HEK293 (cell line): ENCODE measurements around the gene SBNO2.

Experiments used
- CTCF ChIA-PET: fragments of 350-600 bp; formaldehyde crosslinking; extraction: SDS; loops from one replicate; lab custom pipeline; 2021; ENCODE audit warnings: antibody characterized with exemption; lab: Yijun Ruan, JAX
- POLR2A ChIA-PET: fragments of 300-600 bp; formaldehyde crosslinking; extraction: SDS; loops from one replicate; lab custom pipeline; 2020; ENCODE audit warnings: antibody characterized with exemption, inconsistent platforms; lab: Yijun Ruan, JAX
- H3K27ac ChIP-seq: fragments of 200-500 bp; sonication (Bioruptor generic); 2 replicates; pipeline ENCODE4 v1.5.1; 2014; ENCODE audit warnings: low read depth, low read length, control low read depth, inconsistent platforms; ENCODE audit errors: extremely low read depth
- H3K36me3 ChIP-seq, 2 experiments: fragments of 200-500 bp in 1 of 2; sonication (Bioruptor generic) in 1 of 2; 1 replicate in 1 of 2; 2 replicates in 1 of 2; pipeline ENCODE4 v1.5.1; 2014 to 2017; ENCODE audit warnings: inconsistent platforms in 2 of 2, low read length in 2 of 2; ENCODE audit not compliant: control insufficient read depth in 2 of 2, insufficient read depth in 1 of 2
- H3K4me1 ChIP-seq: fragments of 200-500 bp; sonication (Bioruptor generic); 2 replicates; pipeline ENCODE4 v1.5.1; 2014; ENCODE audit warnings: mild to moderate bottlenecking, low read length, inconsistent platforms; ENCODE audit not compliant: control insufficient read depth, insufficient read depth
- H3K4me3 ChIP-seq: 2 replicates; pipeline ENCODE4 v1.5.1; 2011; ENCODE audit warnings: low read depth, mild to moderate bottlenecking, control low read depth, low read length, moderate library complexity
- H3K9me3 ChIP-seq: fragments of 200-500 bp; sonication (Bioruptor generic); 2 replicates; pipeline ENCODE4 v1.5.1; 2014; ENCODE audit warnings: low read depth, low read length, inconsistent platforms; ENCODE audit not compliant: control insufficient read depth, insufficient read depth
- BCL11A ChIP-seq: fragments of 450-650 bp; formaldehyde crosslinking; IDR thresholded peaks from 2 replicates; pipeline ENCODE4 v1.5.1; 2016; ENCODE audit warnings: low read depth, missing biosample characterization, missing genetic modification characterization
- BCL11B ChIP-seq: fragments of 450-650 bp; formaldehyde crosslinking; IDR thresholded peaks from 2 replicates; pipeline ENCODE4 v1.5.1; 2016; ENCODE audit warnings: low read depth, missing biosample characterization, missing genetic modification characterization
- EGR2 ChIP-seq: fragments of 450-650 bp; formaldehyde crosslinking; IDR thresholded peaks from 2 replicates; pipeline ENCODE4 v1.5.1; 2016; ENCODE audit warnings: low read depth, missing biosample characterization, missing genetic modification characterization
- MZF1 ChIP-seq: fragments of 450-650 bp; formaldehyde crosslinking; IDR thresholded peaks from 2 replicates; pipeline ENCODE4 v1.5.1; 2017; ENCODE audit warnings: missing biosample characterization, missing genetic modification characterization, borderline replicate concordance
- OSR2 ChIP-seq: fragments of 450-650 bp; formaldehyde crosslinking; IDR thresholded peaks from 2 replicates; pipeline ENCODE4 v1.5.1; 2016; ENCODE audit warnings: missing biosample characterization, missing genetic modification characterization
- SP3 ChIP-seq: fragments of 450-650 bp; formaldehyde crosslinking; IDR thresholded peaks from 2 replicates; pipeline ENCODE4 v1.5.1; 2016; ENCODE audit warnings: missing biosample characterization, missing genetic modification characterization
- TRIM28 ChIP-seq: IDR thresholded peaks from 2 replicates; pipeline ENCODE4 v1.6.1; 2011; ENCODE audit warnings: low read length, control low read depth, borderline replicate concordance
- ZBTB20 ChIP-seq: fragments of 450-650 bp; formaldehyde crosslinking; IDR thresholded peaks from 2 replicates; pipeline ENCODE4 v1.5.1; 2016; ENCODE audit warnings: missing biosample characterization, missing genetic modification characterization
- ZBTB44 ChIP-seq: fragments of 450-650 bp; IDR thresholded peaks from 2 replicates; pipeline ENCODE4 v1.5.1; 2018; ENCODE audit warnings: missing biosample characterization, mild to moderate bottlenecking, missing genetic modification characterization
- ZBTB48 ChIP-seq: fragments of 450-650 bp; formaldehyde crosslinking; IDR thresholded peaks from 2 replicates; pipeline ENCODE4 v1.5.1; 2016; ENCODE audit warnings: missing biosample characterization, missing genetic modification characterization
- ZEB2 ChIP-seq: fragments of 450-650 bp; formaldehyde crosslinking; IDR thresholded peaks from 2 replicates; pipeline ENCODE4 v1.5.1; 2016; ENCODE audit warnings: missing biosample characterization, missing genetic modification characterization
- ZFHX2 ChIP-seq: fragments of 450-650 bp; formaldehyde crosslinking; conservative IDR thresholded peaks from 2 replicates; pipeline ENCODE4 v1.5.1; 2016; ENCODE audit warnings: missing biosample characterization, missing genetic modification characterization
- ZNF10 ChIP-seq: fragments of 450-650 bp; formaldehyde crosslinking; IDR thresholded peaks from 2 replicates; pipeline ENCODE4 v1.5.1; 2017; ENCODE audit warnings: missing biosample characterization, missing genetic modification characterization
- ZNF211 ChIP-seq: fragments of 450-650 bp; formaldehyde crosslinking; IDR thresholded peaks from 2 replicates; pipeline ENCODE4 v1.5.1; 2016; ENCODE audit warnings: low read depth, missing biosample characterization, missing genetic modification characterization
- ZNF302 ChIP-seq: fragments of 450-650 bp; formaldehyde crosslinking; IDR thresholded peaks from 2 replicates; pipeline ENCODE4 v1.5.1; 2016; ENCODE audit warnings: missing biosample characterization, missing genetic modification characterization, low read depth
- ZNF37A ChIP-seq: fragments of 450-650 bp; IDR thresholded peaks from 2 replicates; pipeline ENCODE4 v1.5.1; 2018; ENCODE audit warnings: missing biosample characterization, missing genetic modification characterization
- ZNF404 ChIP-seq: fragments of 450-650 bp; formaldehyde crosslinking; IDR thresholded peaks from 2 replicates; pipeline ENCODE4 v1.5.1; 2017; ENCODE audit warnings: missing biosample characterization, missing genetic modification characterization
- ZNF423 ChIP-seq: fragments of 450-650 bp; formaldehyde crosslinking; IDR thresholded peaks from 2 replicates; pipeline ENCODE4 v1.5.1; 2016; ENCODE audit warnings: missing biosample characterization, missing genetic modification characterization
- ZNF580 ChIP-seq: fragments of 450-650 bp; formaldehyde crosslinking; IDR thresholded peaks from 2 replicates; pipeline ENCODE4 v1.5.1; 2016; ENCODE audit warnings: missing biosample characterization, missing genetic modification characterization
- ZNF658 ChIP-seq: fragments of 450-650 bp; formaldehyde crosslinking; IDR thresholded peaks from 2 replicates; pipeline ENCODE4; 2016; ENCODE audit warnings: missing biosample characterization, missing genetic modification characterization
- ZNF692 ChIP-seq: fragments of 450-650 bp; formaldehyde crosslinking; IDR thresholded peaks from 2 replicates; pipeline ENCODE4 v1.5.1; 2016; ENCODE audit warnings: missing biosample characterization, missing genetic modification characterization
- ZNF707 ChIP-seq: fragments of 450-650 bp; formaldehyde crosslinking; IDR thresholded peaks from 2 replicates; pipeline ENCODE4 v1.5.1; 2016; ENCODE audit warnings: missing biosample characterization, missing genetic modification characterization
- ZNF768 ChIP-seq: fragments of 450-650 bp; formaldehyde crosslinking; IDR thresholded peaks from 2 replicates; pipeline ENCODE4 v1.5.1; 2018; ENCODE audit warnings: missing biosample characterization, mild to moderate bottlenecking, missing genetic modification characterization
- ZSCAN30 ChIP-seq: fragments of 450-650 bp; IDR thresholded peaks from 2 replicates; pipeline ENCODE4 v1.5.1; 2018; ENCODE audit warnings: missing biosample characterization, mild to moderate bottlenecking, missing genetic modification characterization, moderate library complexity
- TF ChIP-seq, protein P1 (sequence below): fragments of 450-650 bp; formaldehyde crosslinking; IDR thresholded peaks from 2 replicates; pipeline ENCODE4 v1.5.1; 2016; ENCODE audit warnings: missing biosample characterization, missing genetic modification characterization
- TF ChIP-seq, protein P2 (sequence below): fragments of 450-650 bp; IDR thresholded peaks from 2 replicates; pipeline ENCODE4 v1.5.1; 2018; ENCODE audit warnings: missing biosample characterization, missing genetic modification characterization
- TF ChIP-seq, protein P3 (sequence below): fragments of 450-650 bp; formaldehyde crosslinking; IDR thresholded peaks from 2 replicates; pipeline ENCODE4 v1.5.1; 2016; ENCODE audit warnings: missing biosample characterization, missing genetic modification characterization

The SBNO2 gene

DNA sequence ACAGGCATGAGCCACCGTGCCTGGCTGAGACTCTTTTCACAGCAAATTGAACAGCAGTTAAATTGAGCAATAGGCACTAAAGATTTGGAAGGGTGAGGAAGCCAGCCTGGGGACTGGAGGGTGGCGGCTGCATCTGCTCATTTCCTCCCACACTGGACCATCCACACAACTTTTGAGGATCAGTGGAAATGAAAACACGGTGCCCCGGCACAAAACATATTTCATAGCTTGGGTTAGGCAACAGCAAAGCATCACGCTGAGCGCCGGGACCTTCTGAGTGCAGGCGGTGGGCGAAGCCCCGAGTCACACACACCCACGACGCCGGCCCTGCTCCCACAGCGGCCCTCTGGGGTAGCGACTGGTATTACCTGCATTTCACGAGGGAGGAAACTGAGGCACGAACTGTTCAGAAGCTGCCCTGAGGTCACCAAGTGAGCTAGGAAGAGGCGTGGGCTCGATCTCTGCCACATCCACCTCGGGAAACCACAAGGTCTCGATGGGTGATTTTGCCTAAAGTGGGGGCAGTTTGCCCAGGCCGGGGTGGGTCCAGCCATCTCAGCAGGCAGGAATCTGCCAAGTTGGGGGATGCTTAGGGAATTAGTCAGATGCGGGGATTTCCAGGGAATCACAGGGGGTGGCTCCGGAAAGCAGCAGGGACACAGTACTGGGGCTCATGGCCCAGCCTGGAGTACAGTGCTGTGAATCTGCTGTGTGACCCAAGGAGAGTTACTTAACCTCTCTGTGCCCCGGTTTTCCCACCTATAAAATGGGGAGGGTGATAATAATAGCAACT lies 3.5 kb upstream of the SBNO2 start:
- Histone ChIP-seq H3K9me3 (no peaks in the 10 kb centered on the region), H3K27ac (no peak overlapping the region), H3K4me1 (no peaks in the 10 kb centered on the region; the same call in 1 of the 2 replicates), H3K4me3 (no peak overlapping the region), H3K36me3 (no peaks in the 10 kb centered on the region)
- POLR2A ChIA-PET, result no interaction called here
- TF ChIP-seq ZNF768 (tag by site-specific recombination) (peak; percentile 85; the same call in 1 of the 2 replicates), ZNF404 (tag by site-specific recombination) (no peak), EGR2 (tag by site-specific recombination) (peak; percentile 49), ZFHX2 (peak; percentile 70), ZSCAN30 (tag by site-specific recombination) (no peak)
- CTCF ChIA-PET, result interaction anchor here (0.8 to 1.3 kb wide), 2 partner anchors 17 to 64 kb away, joined by 3 to 8 read pairs; no protein-coding TSS in a partner anchor

DNA sequence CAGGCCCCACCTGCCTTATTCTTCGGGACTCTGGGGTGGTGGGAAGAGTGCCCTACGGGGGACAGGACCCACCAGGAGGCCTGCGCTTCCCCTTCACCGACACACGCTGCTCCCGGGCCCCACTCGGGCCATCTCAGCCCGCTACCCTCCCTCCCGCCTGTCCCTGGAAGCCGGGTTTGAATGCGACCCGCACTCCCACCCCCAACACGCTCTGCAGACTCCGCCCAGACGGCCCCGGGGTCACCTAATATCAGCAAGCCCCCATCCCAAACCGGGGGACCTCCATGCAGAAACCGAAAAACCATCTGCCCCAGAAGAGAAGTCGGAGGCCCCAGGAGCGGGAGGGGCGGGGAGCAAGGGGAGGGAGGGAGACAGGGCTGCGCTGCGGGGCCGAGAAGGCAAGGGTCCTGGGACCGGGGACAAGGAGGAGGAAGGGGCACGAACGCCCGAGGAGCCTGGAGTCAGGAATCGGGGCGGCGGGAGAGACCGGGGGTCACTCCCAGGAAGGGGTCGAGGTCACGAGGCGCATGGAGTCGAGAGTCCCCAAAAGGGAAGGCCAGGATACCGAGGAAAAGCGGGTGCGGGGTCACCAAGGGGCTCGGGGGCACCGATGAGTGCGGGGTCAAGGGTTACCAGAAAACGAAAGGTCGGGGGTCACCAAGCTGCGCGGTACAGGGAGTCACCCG lies 766 bp downstream of the SBNO2 start:
- Histone ChIP-seq H3K4me1 (peaks cover 4% of the 10 kb centered on the region), H3K4me3 (peak overlapping the region; percentile 49), H3K27ac (peak overlapping the region; percentile 64), H3K36me3 (peaks cover 0 to 3% of the 10 kb centered on the region in 2 experiments; a peak in 1 of 3 replicates), H3K9me3 (no peaks in the 10 kb centered on the region)
- CTCF ChIA-PET, result interaction anchor here (0.6 kb wide), 1 partner anchor 184 kb away, joined by 6 read pairs; no protein-coding TSS in a partner anchor
- POLR2A ChIA-PET, result no interaction called here
- 0 out of 2 replicates have a peak, but pooled peaks have one; percentile 42 for TF ChIP-seq ZNF580
- TF ChIP-seq MZF1 (tag by site-specific recombination), result no peak
- peak; percentile 78 for TF ChIP-seq ZNF692 (tag by site-specific recombination)
- TF ChIP-seq ZBTB44, result no peak
- no peak for TF ChIP-seq ZNF211
- TF ChIP-seq ZBTB48 (tag by site-specific recombination), result peak; percentile 50; the same call in 1 of the 2 replicates
- TF ChIP-seq, protein P1, sequence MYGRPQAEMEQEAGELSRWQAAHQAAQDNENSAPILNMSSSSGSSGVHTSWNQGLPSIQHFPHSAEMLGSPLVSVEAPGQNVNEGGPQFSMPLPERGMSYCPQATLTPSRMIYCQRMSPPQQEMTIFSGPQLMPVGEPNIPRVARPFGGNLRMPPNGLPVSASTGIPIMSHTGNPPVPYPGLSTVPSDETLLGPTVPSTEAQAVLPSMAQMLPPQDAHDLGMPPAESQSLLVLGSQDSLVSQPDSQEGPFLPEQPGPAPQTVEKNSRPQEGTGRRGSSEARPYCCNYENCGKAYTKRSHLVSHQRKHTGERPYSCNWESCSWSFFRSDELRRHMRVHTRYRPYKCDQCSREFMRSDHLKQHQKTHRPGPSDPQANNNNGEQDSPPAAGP, result peak; percentile 58
- TF ChIP-seq, protein P2, sequence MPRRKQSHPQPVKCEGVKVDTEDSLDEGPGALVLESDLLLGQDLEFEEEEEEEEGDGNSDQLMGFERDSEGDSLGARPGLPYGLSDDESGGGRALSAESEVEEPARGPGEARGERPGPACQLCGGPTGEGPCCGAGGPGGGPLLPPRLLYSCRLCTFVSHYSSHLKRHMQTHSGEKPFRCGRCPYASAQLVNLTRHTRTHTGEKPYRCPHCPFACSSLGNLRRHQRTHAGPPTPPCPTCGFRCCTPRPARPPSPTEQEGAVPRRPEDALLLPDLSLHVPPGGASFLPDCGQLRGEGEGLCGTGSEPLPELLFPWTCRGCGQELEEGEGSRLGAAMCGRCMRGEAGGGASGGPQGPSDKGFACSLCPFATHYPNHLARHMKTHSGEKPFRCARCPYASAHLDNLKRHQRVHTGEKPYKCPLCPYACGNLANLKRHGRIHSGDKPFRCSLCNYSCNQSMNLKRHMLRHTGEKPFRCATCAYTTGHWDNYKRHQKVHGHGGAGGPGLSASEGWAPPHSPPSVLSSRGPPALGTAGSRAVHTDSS (tag by site-specific recombination), result no peak
- TF ChIP-seq BCL11A (tag by site-specific recombination), result peak; percentile 99
- TF ChIP-seq TRIM28, result no peak
- peak; percentile 45; the same call in 1 of the 2 replicates for TF ChIP-seq ZEB2 (tag by site-specific recombination)
- TF ChIP-seq, protein P3, sequence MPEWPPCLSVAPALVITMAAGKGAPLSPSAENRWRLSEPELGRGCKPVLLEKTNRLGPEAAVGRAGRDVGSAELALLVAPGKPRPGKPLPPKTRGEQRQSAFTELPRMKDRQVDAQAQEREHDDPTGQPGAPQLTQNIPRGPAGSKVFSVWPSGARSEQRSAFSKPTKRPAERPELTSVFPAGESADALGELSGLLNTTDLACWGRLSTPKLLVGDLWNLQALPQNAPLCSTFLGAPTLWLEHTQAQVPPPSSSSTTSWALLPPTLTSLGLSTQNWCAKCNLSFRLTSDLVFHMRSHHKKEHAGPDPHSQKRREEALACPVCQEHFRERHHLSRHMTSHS (tag by site-specific recombination), result no peak
- no peak for TF ChIP-seq ZNF423 (tag by site-specific recombination)
- 0 out of 2 replicates have a peak, but pooled peaks have one; percentile 32 for TF ChIP-seq ZNF10 (tag by site-specific recombination)
- peak; percentile 100 for TF ChIP-seq BCL11B (tag by site-specific recombination)
- TF ChIP-seq OSR2 (tag by site-specific recombination), result no peak
- no peak for TF ChIP-seq ZNF658 (tag by site-specific recombination)
- TF ChIP-seq ZNF302 (tag by site-specific recombination), result no peak
- peak; percentile 76 for TF ChIP-seq SP3 (tag by site-specific recombination)
- TF ChIP-seq ZBTB20, result peak; percentile 76; the same call in 1 of the 2 replicates
- TF ChIP-seq ZNF707 (tag by site-specific recombination), result no peak
- TF ChIP-seq ZNF37A (tag by site-specific recombination), result no peak
